WI38 (cell line): ENCODE data around the gene RNF166.

Experiments
- H3K4me3 ChIP-seq: 2 replicates; pipeline ENCODE4 v1.5.1; 2011; ENCODE audit warnings: low read depth, mild to moderate bottlenecking, control low read depth, low read length
- TF ChIP-seq, protein P1 (sequence below): IDR thresholded peaks from 2 replicates; pipeline ENCODE4 v1.5.1; 2012; ENCODE audit warnings: low read depth, mild to moderate bottlenecking, control low read depth, low read length

RNF166 gene

DNA sequence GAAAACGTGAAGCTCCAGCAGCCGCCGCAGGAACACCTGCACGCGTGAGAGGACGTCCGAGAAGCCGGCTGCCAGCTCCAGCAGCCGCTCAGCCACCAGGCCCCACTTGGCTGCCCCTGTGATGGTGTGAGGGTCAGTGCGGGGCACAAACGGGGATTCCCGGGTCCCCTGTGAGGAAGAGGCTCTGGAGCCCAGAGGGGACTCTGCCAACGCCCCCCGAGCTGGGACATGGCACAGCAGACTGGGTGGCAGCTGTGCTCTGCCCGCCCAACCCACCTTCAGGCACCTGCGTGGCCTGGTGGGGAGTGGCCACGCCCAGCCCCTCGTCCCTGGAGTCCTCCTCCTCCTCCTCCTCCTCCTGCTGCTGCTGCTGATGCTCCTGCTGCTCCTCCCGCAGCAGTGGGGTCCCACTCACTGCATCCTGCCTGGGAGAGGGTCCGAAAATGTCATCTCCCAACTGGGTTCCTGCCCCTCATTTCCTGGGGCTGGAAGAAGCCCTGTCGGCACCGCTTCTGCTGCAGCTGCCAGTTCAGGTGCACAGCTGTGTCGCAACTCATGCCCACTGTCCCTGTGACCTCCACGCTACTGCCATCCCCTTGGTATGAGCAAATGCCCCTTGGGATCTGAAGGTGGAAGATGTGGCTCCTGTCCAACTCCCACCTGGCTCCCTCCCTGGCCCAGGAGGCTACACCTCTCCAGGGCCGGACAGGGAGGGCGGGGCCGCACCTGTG, 27.6 kb upstream of the RNF166 start:
- TF ChIP-seq, protein P1, sequence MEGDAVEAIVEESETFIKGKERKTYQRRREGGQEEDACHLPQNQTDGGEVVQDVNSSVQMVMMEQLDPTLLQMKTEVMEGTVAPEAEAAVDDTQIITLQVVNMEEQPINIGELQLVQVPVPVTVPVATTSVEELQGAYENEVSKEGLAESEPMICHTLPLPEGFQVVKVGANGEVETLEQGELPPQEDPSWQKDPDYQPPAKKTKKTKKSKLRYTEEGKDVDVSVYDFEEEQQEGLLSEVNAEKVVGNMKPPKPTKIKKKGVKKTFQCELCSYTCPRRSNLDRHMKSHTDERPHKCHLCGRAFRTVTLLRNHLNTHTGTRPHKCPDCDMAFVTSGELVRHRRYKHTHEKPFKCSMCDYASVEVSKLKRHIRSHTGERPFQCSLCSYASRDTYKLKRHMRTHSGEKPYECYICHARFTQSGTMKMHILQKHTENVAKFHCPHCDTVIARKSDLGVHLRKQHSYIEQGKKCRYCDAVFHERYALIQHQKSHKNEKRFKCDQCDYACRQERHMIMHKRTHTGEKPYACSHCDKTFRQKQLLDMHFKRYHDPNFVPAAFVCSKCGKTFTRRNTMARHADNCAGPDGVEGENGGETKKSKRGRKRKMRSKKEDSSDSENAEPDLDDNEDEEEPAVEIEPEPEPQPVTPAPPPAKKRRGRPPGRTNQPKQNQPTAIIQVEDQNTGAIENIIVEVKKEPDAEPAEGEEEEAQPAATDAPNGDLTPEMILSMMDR: no peak
- H3K4me3 ChIP-seq: no peak overlapping the region

DNA sequence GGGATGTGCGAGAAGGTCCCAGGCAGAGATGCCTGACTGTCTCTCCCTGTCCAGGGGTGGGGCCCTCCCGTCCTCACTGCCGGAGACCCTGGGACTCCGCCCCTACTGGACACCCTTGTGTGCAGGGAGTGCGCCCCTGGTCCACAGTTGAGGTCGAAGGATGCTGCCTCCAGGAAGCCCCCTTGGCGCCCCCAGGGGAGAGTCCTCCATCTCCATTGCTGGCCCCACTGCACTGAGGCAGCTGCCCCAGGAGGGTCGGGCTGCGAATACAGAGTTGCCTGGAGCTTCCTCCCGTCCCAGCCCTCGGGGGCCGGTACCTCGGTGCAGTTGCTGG, 26.7 kb upstream of the RNF166 start:
- H3K4me3 ChIP-seq: no peak overlapping the region
- TF ChIP-seq, protein P1: no peak

DNA sequence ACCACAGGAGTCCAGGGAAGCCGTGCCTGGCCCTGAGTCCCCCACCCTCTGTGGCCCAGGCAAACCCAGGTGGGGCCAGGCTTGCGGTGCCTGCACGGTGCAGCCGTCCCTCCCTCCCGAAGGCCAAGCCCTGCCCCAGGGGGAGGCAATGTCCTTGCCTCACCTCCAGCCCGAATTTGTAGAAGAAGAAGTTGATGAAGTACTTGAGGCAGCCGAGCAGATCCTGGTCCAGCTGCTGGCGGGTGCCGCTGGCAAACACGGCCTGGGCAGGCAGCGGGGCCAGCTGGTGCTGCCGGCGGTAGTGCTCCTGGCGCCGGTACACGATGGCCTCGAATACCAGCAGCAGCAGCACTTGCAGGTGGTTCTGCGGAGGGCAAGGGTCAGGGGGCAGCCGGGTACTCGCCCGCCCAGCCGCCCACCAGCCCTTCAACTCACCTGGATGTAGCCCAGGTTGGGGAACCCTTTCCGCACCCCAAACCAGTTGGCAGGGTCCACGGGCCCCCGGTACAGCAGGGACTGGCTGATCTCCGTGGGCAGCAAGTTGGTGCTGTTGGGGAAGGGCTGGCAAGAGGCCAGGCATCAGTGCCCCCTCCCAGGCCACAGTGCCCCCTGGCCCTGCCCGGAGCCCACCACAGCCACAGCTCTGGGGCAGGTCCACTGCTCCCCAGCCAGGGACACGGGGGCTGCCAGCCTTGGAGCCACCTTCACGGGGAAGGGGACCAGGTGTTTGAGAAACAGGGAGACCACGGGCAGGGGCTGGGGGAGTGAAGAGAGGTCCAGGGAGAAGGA, 26.2 kb upstream of the RNF166 start:
- no peak overlapping the region for H3K4me3 ChIP-seq
- TF ChIP-seq, protein P1: no peak

DNA sequence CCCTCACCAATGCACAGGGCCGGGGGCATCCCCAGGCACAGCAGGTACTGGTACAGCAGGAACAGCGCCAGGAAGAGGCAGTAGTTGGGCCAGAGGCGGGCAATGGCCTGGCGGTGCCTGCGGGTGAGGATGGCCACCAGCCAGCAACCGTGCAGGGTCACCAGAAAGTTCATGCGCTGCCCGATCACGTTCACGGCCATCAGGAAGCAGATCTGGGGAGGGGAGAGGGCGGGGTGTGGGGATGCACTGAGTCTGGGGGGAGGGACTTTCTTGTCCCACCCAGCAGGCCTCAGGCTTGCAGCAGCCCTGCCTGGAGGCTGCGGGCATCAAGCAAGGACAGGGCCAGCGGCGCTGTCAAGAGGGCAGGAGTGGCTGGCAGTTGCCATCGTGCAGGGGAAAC, 25.5 kb upstream of the RNF166 start:
- TF ChIP-seq, protein P1: no peak
- no peak overlapping the region for H3K4me3 ChIP-seq

DNA sequence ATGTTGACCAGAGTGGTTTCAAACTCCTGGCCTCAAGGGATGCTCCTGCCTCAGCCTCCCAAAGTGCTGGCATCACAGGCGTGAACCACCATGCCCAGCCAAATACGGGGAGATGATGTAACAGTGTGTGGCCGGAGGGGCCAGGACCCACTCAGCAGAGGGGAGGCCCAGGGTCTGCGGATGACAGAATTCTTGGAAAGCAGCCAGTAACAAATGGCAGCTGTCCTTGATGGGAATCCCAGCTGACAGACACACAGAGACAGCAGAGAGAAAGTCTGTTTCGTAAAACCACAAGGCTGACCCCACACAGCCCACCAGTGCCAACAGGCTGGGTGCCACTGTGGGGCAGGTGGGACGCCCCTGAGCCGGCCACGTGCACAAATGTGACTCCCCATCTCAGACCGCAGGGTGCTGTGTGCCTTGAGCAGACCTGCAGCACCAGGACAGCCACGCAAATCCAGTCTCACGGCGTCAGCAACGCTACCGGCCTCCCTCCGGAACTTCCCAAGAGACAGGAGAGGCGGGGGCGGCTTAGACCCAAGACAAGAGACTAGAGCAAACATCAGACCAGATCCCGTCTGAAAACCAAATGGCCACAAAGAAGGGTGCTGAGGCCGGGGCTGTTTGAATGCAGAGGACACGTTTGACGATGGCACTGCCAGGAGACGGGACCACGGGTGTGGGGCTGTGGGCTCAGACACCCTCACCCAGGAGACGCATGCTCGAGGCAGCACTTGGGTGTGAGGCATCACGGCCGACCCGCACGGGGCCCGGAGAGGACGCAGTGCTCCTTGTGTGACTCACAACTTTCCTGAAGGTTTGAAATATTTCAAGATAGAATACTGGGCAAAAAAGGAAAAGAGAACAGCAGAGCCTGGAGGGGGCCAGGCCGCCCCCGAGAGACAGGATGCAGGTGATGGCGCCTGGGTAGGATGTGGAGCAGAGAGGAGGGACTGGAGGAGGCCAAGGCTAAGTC, 24.7 kb upstream of the RNF166 start:
- TF ChIP-seq, protein P1: no peak
- H3K4me3 ChIP-seq: no peak overlapping the region

DNA sequence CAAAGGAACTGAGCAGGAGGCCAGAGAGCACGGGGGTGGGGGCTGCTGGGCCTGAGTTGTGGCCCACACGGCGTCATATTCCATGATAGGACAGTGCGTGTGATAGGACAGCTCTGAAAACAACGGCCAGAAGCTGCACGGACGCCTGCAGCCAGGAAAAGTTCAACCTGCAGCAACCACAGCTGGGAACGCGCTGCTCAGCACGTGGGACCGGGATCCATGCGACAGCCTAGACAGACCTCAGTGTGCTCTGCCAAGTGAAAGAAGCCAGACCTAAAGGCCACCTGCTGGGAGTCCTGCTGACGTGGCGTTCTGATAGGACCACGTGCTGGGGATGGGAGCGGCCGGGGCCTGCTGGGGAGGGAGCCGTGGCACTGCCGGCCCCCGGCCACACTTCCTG, 21.7 kb upstream of the RNF166 start:
- H3K4me3 ChIP-seq: no peak overlapping the region
- TF ChIP-seq, protein P1: no peak
